GM12892 (cell line): ENCODE data around the gene TMEM106C.

Source experiments
- POLR2A ChIP-seq: IDR thresholded peaks from 2 replicates; pipeline ENCODE4 v1.6.1; 2011; ENCODE audit warnings: low read depth, low read length, control low read depth
- POLR2AphosphoS5 ChIP-seq: IDR thresholded peaks from 2 replicates; pipeline ENCODE4 v1.6.1; 2011; ENCODE audit warnings: low read depth, low read length, control low read depth

- TF ChIP-seq POLR2AphosphoS5 (no peak), POLR2A (no peak)
These were observed 36.4 kb downstream of the TMEM106C start for GRCh38 chr12:47999816-48000215.
